ENCODE results near the gene FOXN3. TPM values are rescaled to one million over a fixed set of nuclear protein-coding genes. Genes with fewer than 3 reads are reported as not detected.
"Not testable (repeated sequence)": the region's sequence is repeated elsewhere in the genome, so short reads cannot be mapped to it uniquely, and the experiment has no call there.

FOXN3 gene
- total RNA-seq, 4 donors from 2014 or later: 118 to 211 (median 167) TPM

- DNase-seq (ENCODE audit: low spot score in 2 of 2): no peak
- no peak for TF ChIP-seq POLR2A (IDR thresholded peaks at IDR 0.05)
- TF ChIP-seq CTCF (IDR thresholded peaks at IDR 0.05): no peak
- no peak overlapping the region for H3K4me3 ChIP-seq (ENCODE audit: low read depth, poor library complexity, severe bottlenecking)
- 26% methylated on average over 4 of the region's 4 CpGs for WGBS, 2 donors
- intact Hi-C loops (cut with DNase I; ENCODE audit: low total_unique reads): no loop called here
Observed at GRCh38 chr14:89121968-89122620, 294.9 kb downstream of the FOXN3 start.

GRCh38 chr14:89117012-89117411, 300.0 kb downstream of the FOXN3 start:
- WGBS, 2 donors: 74 to 84% methylated on average over 5 of the region's 5 CpGs
- no peak for DNase-seq (ENCODE audit: low spot score in 2 of 2)
- TF ChIP-seq CTCF (IDR thresholded peaks at IDR 0.05) (no peak), POLR2A (IDR thresholded peaks at IDR 0.05) (no peak)
- intact Hi-C loops (cut with DNase I; ENCODE audit: low total_unique reads): no loop called here
- H3K4me3 ChIP-seq (ENCODE audit: low read depth, poor library complexity, severe bottlenecking): no peak overlapping the region

- TF ChIP-seq CTCF (IDR thresholded peaks at IDR 0.05): no peak
- TF ChIP-seq POLR2A (IDR thresholded peaks at IDR 0.05): no peak
- intact Hi-C loops (cut with DNase I; ENCODE audit: low total_unique reads): no loop called here
- no peak for DNase-seq (ENCODE audit: low spot score in 2 of 2)
- H3K4me3 ChIP-seq (ENCODE audit: low read depth, poor library complexity, severe bottlenecking): no peak overlapping the region
Observed at GRCh38 chr14:89114109-89114508, 302.9 kb downstream of the FOXN3 start.

- DNase-seq (ENCODE audit: low spot score in 2 of 2): no peak
- no peak overlapping the region for H3K4me3 ChIP-seq (ENCODE audit: low read depth, poor library complexity, severe bottlenecking)
- TF ChIP-seq POLR2A (IDR thresholded peaks at IDR 0.05) (no peak), CTCF (IDR thresholded peaks at IDR 0.05) (no peak)
- intact Hi-C loops (cut with DNase I; ENCODE audit: low total_unique reads): no loop called here
- 94 to 95% methylated on average over 18 of the region's 18 CpGs for WGBS, 2 donors
Observed at GRCh38 chr14:89112720-89113119, 304.3 kb downstream of the FOXN3 start.

- H3K4me3 ChIP-seq (ENCODE audit: low read depth, poor library complexity, severe bottlenecking); DNase-seq (ENCODE audit: low spot score in 2 of 2); intact Hi-C loops (cut with DNase I; ENCODE audit: low total_unique reads): not testable (repeated sequence)
- 79 to 85% methylated on average over 10 to 13 of the region's 25 CpGs for WGBS, 2 donors
Observed at GRCh38 chr14:89111766-89112543, 305.1 kb downstream of the FOXN3 start.

GRCh38 chr14:89111232-89111631, 305.8 kb downstream of the FOXN3 start:
- intact Hi-C loops (cut with DNase I; ENCODE audit: low total_unique reads); DNase-seq (ENCODE audit: low spot score in 2 of 2); H3K4me3 ChIP-seq (ENCODE audit: low read depth, poor library complexity, severe bottlenecking): not testable (repeated sequence)
- 93 to 97% methylated on average over 13 of the region's 13 CpGs for whole genome bisulfite sequencing, 2 donors

All from lower leg skin (tissue), 4 donors.